K562 (cell line): Measurements from ENCODE around the gene NFIB.

Experiments
- EP300 ChIP-seq: IDR thresholded peaks from 2 replicates; pipeline ENCODE4 v1.6.1; 2012; ENCODE audit warnings: low read length, improper control_type of control experiment
- FOXP4 ChIP-seq: sonication (generic); formaldehyde crosslinking; IDR thresholded peaks from 2 replicates; pipeline ENCODE4 v1.8.0; 2022; ENCODE audit warnings: mild to moderate bottlenecking, missing genetic modification reagents, borderline replicate concordance
- L3MBTL2 ChIP-seq: fragments of 450-650 bp; IDR thresholded peaks from 2 replicates; pipeline ENCODE4 v1.6.1; 2016; ENCODE audit warnings: mild to moderate bottlenecking, moderate library complexity
- NR2C2 ChIP-seq, 2 experiments: fragments of 200-800 bp in 1 of 2; sonication (Bioruptor generic) in 1 of 2; sonication (generic) in 1 of 2; formaldehyde crosslinking in 1 of 2; IDR thresholded peaks; 2 replicates each; pipeline versions ENCODE4 v1.6.1 to v1.8.0; 2016 to 2022; ENCODE audit warnings: mild to moderate bottlenecking in 1 of 2, missing compliant biosample characterization in 1 of 2, missing genetic modification characterization in 1 of 2, missing genetic modification reagents in 1 of 2
- POLR2A ChIP-seq: fragments of 450-650 bp; conservative IDR thresholded peaks from 2 replicates; pipeline ENCODE4 v1.6.1; 2016
- POLR2AphosphoS5 ChIP-seq: IDR thresholded peaks from 2 replicates; pipeline ENCODE4 v1.6.1; 2011; ENCODE audit warnings: mild to moderate bottlenecking, low read depth, low read length, moderate library complexity; ENCODE audit not compliant: control insufficient read depth, insufficient read depth
- ZNF766 ChIP-seq: fragments of 200-800 bp; sonication (Bioruptor generic); conservative IDR thresholded peaks from 2 replicates; pipeline ENCODE4 v1.6.1; 2016; ENCODE audit warnings: missing genetic modification characterization, missing compliant biosample characterization
- TF ChIP-seq, protein P1 (sequence below), 3 experiments: IDR thresholded peaks in 2 of 3; conservative IDR thresholded peaks in 1 of 3; 2 replicates each; pipeline ENCODE4 v1.5.1; 2011 to 2012; ENCODE audit warnings: low read length in 3 of 3, mild to moderate bottlenecking in 3 of 3, control low read depth in 2 of 3, improper control_type of control experiment in 1 of 3, inconsistent platforms in 1 of 3, low read depth in 1 of 3, mixed read lengths in 1 of 3, moderate library complexity in 1 of 3; ENCODE audit not compliant: insufficient read depth in 2 of 3
- TF ChIP-seq, protein P2 (sequence below): sonication (generic); formaldehyde crosslinking; IDR thresholded peaks from 2 replicates; pipeline ENCODE4 v1.4.0; 2020; ENCODE audit warnings: mild to moderate bottlenecking, missing genetic modification reagents

GRCh38 chr9:14127656-14128055 lies 186.3 kb downstream of the NFIB start:
- TF ChIP-seq NR2C2 (CRISPR knock-in tag; IDR thresholded peaks at IDR 0.05) (no peak), NR2C2 (tag; IDR thresholded peaks at IDR 0.05) (no peak), POLR2AphosphoS5 (no peak), POLR2A (no peak), L3MBTL2 (no peak), EP300 (no peak), FOXP4 (CRISPR knock-in tag) (no peak), ZNF766 (no peak)
- TF ChIP-seq, protein P1, sequence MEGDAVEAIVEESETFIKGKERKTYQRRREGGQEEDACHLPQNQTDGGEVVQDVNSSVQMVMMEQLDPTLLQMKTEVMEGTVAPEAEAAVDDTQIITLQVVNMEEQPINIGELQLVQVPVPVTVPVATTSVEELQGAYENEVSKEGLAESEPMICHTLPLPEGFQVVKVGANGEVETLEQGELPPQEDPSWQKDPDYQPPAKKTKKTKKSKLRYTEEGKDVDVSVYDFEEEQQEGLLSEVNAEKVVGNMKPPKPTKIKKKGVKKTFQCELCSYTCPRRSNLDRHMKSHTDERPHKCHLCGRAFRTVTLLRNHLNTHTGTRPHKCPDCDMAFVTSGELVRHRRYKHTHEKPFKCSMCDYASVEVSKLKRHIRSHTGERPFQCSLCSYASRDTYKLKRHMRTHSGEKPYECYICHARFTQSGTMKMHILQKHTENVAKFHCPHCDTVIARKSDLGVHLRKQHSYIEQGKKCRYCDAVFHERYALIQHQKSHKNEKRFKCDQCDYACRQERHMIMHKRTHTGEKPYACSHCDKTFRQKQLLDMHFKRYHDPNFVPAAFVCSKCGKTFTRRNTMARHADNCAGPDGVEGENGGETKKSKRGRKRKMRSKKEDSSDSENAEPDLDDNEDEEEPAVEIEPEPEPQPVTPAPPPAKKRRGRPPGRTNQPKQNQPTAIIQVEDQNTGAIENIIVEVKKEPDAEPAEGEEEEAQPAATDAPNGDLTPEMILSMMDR (IDR thresholded peaks at IDR 0.05 in 2 of 3, conservative IDR thresholded peaks at IDR 0.05 in 1 of 3; ENCODE audit: insufficient read depth in 2 of 3, low read depth in 1 of 3, low read length in 3 of 3), result no peak
- TF ChIP-seq, protein P2, sequence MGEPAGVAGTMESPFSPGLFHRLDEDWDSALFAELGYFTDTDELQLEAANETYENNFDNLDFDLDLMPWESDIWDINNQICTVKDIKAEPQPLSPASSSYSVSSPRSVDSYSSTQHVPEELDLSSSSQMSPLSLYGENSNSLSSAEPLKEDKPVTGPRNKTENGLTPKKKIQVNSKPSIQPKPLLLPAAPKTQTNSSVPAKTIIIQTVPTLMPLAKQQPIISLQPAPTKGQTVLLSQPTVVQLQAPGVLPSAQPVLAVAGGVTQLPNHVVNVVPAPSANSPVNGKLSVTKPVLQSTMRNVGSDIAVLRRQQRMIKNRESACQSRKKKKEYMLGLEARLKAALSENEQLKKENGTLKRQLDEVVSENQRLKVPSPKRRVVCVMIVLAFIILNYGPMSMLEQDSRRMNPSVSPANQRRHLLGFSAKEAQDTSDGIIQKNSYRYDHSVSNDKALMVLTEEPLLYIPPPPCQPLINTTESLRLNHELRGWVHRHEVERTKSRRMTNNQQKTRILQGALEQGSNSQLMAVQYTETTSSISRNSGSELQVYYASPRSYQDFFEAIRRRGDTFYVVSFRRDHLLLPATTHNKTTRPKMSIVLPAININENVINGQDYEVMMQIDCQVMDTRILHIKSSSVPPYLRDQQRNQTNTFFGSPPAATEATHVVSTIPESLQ (CRISPR knock-in tag), result no peak
